Osteocyte (in vitro differentiated cells): ENCODE results near the gene ITFG2. TPM values are rescaled to one million over a fixed set of nuclear protein-coding genes. Genes with fewer than 3 reads are reported as not detected.

ENCODE experiments used
- DNase-seq: peaks from one replicate; pipeline ENCODE4 v3.0.0; 2021; ENCODE audit warnings: mixed read lengths; ENCODE audit not compliant: unreplicated experiment; ENCODE audit errors: extremely low spot score
- H3K27ac Mint-ChIP-seq: one replicate; pipeline ENCODE4 v1.8.0; 2021; ENCODE audit warnings: mild to moderate bottlenecking, mixed read lengths; ENCODE audit not compliant: unreplicated experiment
- H3K27me3 Mint-ChIP-seq: one replicate; pipeline ENCODE4 v1.8.0; 2021; ENCODE audit warnings: mixed read lengths; ENCODE audit not compliant: unreplicated experiment
- H3K36me3 Mint-ChIP-seq: one replicate; pipeline ENCODE4 v1.8.0; 2021; ENCODE audit warnings: mixed read lengths; ENCODE audit not compliant: unreplicated experiment
- H3K4me1 Mint-ChIP-seq: one replicate; pipeline ENCODE4 v1.8.0; 2021; ENCODE audit warnings: mixed read lengths; ENCODE audit not compliant: unreplicated experiment
- H3K4me3 Mint-ChIP-seq: one replicate; pipeline ENCODE4 v1.8.0; 2021; ENCODE audit warnings: mild to moderate bottlenecking, moderate library complexity, mixed read lengths; ENCODE audit not compliant: unreplicated experiment
- H3K9me3 Mint-ChIP-seq: one replicate; pipeline ENCODE4 v1.8.0; 2021; ENCODE audit warnings: mixed read lengths; ENCODE audit not compliant: unreplicated experiment
- total RNA-seq: library from RNA; stranded (reverse); gene quantifications from 2 replicates; pipeline ENCODE4 v1.2.1, GENCODE V29; 2021
- TF ChIP-seq, protein P1 (sequence below): fragments of 200-600 bp; sonication (generic); IDR thresholded peaks from 2 replicates; pipeline ENCODE4 v1.5.0; 2021; ENCODE audit warnings: antibody characterized with exemption, mild to moderate bottlenecking, moderate library complexity

Gene ITFG2
- total RNA-seq, 1 donor from 2014 or later, result 35.4 TPM

DNA sequence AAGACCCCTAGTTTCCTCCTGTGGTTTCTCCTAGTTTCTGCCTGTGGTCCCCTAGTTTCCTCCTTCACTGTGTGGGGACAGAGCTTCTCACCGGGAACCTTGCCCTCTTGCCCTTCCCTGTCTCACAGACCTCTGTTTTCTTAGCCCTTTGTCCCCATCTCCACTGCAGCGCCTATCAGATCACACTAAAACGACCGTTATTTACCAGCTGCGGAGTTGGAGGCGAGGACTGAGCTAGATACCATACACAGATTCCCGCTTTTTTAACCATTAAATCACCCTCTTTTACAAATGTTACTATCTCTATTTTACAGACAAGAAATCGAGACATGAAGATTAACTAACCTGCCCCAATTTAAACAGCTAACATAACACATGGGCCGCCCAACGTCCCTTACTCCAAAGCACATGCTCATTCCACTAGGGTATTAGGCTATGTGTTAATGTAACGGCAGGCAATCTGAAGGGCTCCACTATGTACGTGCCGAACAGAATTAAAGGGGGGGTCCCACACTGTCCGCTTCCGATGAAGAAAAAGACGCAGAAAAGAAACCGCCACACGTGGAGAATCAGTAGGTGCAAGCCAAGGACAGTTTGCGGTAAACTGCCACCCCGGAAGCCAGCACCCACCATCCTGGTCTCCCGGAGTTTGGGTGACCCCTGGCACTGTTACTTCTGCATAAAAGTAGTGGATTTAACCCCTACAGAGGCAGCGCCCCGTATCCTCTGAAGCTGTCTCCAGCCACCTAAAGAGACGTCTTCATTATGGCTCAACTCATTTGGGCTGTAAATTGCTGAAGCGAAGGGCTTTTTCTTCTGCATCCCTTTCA is 19.6 kb upstream of the ITFG2 start:
- H3K4me1 Mint-ChIP-seq, result peaks cover 10% of the 10 kb centered on the region
- H3K27me3 Mint-ChIP-seq, result peaks cover 15% of the 10 kb centered on the region
- H3K9me3 Mint-ChIP-seq, result no peaks in the 10 kb centered on the region
- H3K4me3 Mint-ChIP-seq, result no peak overlapping the region
- no peak overlapping the region for H3K27ac Mint-ChIP-seq
- TF ChIP-seq, protein P1, sequence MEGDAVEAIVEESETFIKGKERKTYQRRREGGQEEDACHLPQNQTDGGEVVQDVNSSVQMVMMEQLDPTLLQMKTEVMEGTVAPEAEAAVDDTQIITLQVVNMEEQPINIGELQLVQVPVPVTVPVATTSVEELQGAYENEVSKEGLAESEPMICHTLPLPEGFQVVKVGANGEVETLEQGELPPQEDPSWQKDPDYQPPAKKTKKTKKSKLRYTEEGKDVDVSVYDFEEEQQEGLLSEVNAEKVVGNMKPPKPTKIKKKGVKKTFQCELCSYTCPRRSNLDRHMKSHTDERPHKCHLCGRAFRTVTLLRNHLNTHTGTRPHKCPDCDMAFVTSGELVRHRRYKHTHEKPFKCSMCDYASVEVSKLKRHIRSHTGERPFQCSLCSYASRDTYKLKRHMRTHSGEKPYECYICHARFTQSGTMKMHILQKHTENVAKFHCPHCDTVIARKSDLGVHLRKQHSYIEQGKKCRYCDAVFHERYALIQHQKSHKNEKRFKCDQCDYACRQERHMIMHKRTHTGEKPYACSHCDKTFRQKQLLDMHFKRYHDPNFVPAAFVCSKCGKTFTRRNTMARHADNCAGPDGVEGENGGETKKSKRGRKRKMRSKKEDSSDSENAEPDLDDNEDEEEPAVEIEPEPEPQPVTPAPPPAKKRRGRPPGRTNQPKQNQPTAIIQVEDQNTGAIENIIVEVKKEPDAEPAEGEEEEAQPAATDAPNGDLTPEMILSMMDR, result no peak
- no peak for DNase-seq
- H3K36me3 Mint-ChIP-seq, result peaks cover 1% of the 10 kb centered on the region

DNA sequence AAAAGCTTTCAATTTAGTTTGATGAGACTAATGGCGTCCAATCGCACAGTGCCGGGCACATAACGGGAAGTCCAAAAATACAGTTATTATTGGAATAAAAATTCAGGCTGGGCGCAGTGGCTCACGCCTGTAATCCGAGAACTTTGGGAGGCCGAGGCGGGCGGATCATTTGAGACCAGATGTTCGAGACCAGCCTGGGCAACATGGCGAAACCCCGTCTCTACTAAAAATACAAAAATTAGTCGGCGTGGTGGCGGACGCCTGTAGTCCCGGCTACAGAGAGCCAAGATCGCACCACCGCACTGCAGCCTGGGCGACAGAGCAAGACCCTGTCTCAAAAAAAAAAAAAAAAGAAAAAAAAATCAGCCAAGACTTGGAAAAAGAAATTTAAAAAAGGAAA is 18.9 kb upstream of the ITFG2 start:
- H3K27ac Mint-ChIP-seq, result no peak overlapping the region
- peaks cover 9% of the 10 kb centered on the region for H3K27me3 Mint-ChIP-seq
- peaks cover 7% of the 10 kb centered on the region for H3K36me3 Mint-ChIP-seq
- TF ChIP-seq, protein P1, result no peak
- no peaks in the 10 kb centered on the region for H3K9me3 Mint-ChIP-seq
- no peak for DNase-seq
- H3K4me3 Mint-ChIP-seq, result peak overlapping the region; percentile 73
- peaks cover 10% of the 10 kb centered on the region for H3K4me1 Mint-ChIP-seq

DNA sequence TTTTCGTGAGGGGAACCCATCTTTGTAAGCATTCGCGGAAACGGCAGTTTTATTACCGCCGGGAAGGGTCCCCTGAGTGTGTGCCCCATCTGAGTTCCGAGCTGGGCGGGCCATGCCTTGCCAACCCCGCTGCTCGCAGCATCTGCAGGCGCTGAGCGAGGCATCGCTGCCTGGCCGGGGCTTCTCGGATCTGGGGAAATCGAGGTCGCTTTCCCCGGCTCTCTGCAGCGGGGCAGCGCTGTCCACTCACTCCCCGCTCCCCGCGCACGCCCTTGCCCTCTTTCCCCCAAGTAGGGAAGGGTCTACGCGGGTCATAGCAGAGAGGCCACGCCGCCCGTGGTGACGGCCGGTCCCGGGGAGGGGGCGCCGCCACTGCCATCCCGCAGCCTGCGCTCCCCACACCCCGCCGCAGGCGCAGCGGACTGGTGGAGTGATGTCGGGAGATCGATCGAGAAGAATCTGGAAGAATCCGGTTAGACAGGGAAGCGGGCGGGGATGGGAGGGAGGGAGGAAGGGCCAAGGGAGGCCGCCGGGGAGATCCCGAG is 18.2 kb upstream of the ITFG2 start:
- peaks cover 10% of the 10 kb centered on the region for H3K4me1 Mint-ChIP-seq
- peak overlapping the region; percentile 38 for H3K27ac Mint-ChIP-seq
- TF ChIP-seq, protein P1, result no peak
- peak overlapping the region; percentile 73 for H3K4me3 Mint-ChIP-seq
- H3K27me3 Mint-ChIP-seq, result peaks cover 3% of the 10 kb centered on the region
- H3K9me3 Mint-ChIP-seq, result no peaks in the 10 kb centered on the region
- no peak for DNase-seq
- H3K36me3 Mint-ChIP-seq, result peaks cover 13% of the 10 kb centered on the region

DNA sequence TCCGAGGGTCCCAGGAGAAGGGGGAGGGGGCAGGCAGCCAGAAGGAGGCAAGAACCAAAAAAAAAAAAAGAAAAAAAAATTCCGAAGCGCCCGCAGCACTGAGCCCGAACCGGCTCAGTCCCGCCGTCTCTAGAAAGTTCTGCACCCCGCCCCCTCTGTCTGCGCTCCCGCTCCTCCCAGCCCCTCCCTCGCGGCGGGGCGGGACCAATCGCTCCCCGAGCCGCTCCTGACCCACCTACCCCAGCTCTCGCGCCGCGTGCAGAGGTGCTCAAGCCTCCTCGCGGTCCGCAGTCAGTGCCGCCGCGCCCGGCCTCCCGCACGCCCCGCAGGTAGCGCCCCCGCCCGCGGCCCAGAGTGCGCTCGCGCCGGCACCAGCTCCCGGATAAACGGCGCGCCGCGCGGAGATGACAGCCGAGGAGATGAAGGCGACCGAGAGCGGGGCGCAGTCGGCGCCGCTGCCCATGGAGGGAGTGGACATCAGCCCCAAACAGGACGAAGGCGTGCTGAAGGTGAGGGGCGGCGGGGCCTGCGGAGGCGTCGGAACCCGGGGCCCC is 17.7 kb upstream of the ITFG2 start, which contains the start of gene FKBP4:
FKBP4 (plus strand) TSS at position 235 of the 554 bp plus-strand sequence; CDS start at position 405, 170 bp downstream.
- H3K4me3 Mint-ChIP-seq, result peak within 1 kb of the TSS; percentile 83
- peak within 1 kb of the TSS; percentile 38 for H3K27ac Mint-ChIP-seq
- DNase-seq, result peak; percentile 93
- peaks cover 10% of the 10 kb centered on the region for H3K4me1 Mint-ChIP-seq
- H3K36me3 Mint-ChIP-seq, result peaks cover 19% of the 10 kb centered on the region
- H3K27me3 Mint-ChIP-seq, result no peaks in the 10 kb centered on the region
- TF ChIP-seq, protein P1, result no peak
- H3K9me3 Mint-ChIP-seq, result no peaks in the 10 kb centered on the region
